Astrocyte of the spinal cord (primary cell): ENCODE data around the gene DOCK9.

Experiments
- DNase-seq: peaks from one replicate; pipeline ENCODE4 v3.0.0; 2011; ENCODE audit warnings: low read depth, low spot score
- H3K4me3 ChIP-seq: 2 replicates; pipeline ENCODE4 v1.5.1; 2011; ENCODE audit warnings: low read depth, mild to moderate bottlenecking, low read length, moderate library complexity
- in situ Hi-C: cut with HindIII; loops from 2 replicates; pipeline ENCODE4 v1.10.0; 2017; ENCODE audit warnings: low sequenced_read_pairs
- TF ChIP-seq, protein P1 (sequence below): IDR thresholded peaks from 2 replicates; pipeline ENCODE4 v1.5.1; 2012; ENCODE audit warnings: low read depth, mild to moderate bottlenecking, low read length, inconsistent platforms

Gene DOCK9

DNA sequence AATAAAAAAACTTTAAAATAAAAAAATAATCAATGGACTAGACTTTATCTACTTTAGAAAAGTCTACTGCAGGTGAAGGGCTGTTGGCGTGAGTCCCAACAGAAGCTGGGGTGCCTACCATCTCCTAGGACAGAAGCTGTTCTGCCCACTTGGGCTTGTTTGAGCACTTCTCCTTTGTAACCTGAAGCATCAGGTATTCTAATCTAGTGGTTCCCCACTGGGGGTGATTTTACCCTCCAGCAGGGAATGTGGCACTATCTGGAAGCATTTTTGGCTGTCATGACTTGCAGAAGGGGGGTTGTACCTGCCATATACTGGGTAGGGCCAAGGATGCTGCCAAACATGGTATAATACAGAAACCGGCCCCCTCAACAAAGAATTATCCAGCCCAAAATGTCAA, 16.2 kb upstream of the DOCK9 start:
- in situ Hi-C loops = no loop called here
- DNase-seq = no peak
- TF ChIP-seq, protein P1, sequence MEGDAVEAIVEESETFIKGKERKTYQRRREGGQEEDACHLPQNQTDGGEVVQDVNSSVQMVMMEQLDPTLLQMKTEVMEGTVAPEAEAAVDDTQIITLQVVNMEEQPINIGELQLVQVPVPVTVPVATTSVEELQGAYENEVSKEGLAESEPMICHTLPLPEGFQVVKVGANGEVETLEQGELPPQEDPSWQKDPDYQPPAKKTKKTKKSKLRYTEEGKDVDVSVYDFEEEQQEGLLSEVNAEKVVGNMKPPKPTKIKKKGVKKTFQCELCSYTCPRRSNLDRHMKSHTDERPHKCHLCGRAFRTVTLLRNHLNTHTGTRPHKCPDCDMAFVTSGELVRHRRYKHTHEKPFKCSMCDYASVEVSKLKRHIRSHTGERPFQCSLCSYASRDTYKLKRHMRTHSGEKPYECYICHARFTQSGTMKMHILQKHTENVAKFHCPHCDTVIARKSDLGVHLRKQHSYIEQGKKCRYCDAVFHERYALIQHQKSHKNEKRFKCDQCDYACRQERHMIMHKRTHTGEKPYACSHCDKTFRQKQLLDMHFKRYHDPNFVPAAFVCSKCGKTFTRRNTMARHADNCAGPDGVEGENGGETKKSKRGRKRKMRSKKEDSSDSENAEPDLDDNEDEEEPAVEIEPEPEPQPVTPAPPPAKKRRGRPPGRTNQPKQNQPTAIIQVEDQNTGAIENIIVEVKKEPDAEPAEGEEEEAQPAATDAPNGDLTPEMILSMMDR = no peak
- H3K4me3 ChIP-seq = no peak overlapping the region

DNA sequence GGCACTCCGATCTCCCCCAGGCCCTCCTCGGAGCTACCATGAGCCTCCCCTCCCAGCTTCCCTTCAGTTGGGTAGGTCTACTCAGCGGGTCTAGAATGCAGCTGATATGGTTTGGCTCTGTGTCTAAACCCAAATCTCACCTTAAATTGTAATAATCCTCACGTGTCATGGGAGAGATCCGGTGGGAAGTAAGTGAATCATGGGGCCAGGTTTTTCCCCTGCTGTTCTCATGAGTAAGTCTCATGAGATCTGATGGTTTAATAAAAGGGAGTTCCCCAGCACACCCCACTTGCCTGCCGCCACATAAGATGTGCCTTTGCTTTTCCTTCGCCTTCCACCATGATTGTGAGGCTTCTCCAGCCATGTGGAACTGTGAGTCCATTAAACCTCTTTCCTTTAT, 14.5 kb upstream of the DOCK9 start:
- TF ChIP-seq, protein P1 = no peak
- in situ Hi-C loops = no loop called here
- no peak overlapping the region for H3K4me3 ChIP-seq
- DNase-seq = no peak

DNA sequence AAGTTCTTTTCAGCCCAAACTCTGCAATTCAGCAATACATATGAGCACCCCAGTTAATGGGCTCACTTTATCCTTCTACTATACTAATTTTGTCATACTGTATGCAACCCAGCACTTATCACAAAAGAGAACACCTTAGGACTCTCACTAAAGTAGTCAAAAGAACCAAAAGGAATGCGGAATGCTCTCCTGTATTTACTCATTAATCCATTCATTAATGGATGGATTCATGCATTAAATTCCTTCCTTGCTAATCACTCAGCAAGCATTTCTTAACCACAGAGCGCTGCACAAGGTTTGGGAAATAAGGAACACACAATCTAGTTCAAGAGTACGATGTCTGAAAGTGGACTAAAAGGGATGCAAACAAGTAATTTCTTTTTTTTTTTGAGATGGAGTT, 12.8 kb upstream of the DOCK9 start:
- TF ChIP-seq, protein P1 = no peak
- in situ Hi-C loops = no loop called here
- no peak overlapping the region for H3K4me3 ChIP-seq
- no peak for DNase-seq

DNA sequence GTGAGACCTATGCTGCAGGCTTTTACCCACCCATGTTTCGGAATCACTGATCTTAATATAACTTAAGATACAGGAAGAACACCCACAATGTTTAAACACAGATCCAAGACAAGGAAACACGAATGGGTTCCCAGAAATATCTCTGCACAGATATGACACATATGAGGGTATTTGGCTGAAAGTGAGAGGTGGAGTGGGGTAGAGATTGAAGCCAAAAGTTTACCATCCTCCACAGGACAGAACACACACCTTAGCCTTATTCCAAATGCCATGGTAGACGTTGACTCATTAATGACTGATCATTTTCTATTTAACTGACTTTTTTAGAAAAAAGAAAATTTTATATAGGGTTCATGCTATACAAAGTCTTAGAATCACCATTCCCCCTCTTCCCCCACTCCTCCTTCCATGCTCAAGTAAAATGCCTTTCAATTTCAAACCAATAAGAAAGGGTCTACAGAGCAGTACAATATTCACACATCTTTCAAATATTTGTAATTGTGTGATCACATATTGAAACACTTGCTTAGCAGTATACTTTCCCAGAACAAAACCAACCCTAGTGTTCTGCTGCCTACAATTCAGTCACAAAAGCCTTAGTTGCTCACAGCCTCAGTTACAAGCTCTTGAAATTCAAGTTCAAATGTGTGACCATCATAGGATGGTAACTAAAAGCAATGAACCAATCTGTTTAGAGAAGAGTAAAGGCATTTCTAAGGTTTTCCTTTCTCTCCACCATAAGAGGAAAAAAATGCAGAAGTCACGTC, 11.8 kb upstream of the DOCK9 start:
- no peak overlapping the region for H3K4me3 ChIP-seq
- in situ Hi-C loops = no loop called here
- TF ChIP-seq, protein P1 = no peak
- no peak for DNase-seq

DNA sequence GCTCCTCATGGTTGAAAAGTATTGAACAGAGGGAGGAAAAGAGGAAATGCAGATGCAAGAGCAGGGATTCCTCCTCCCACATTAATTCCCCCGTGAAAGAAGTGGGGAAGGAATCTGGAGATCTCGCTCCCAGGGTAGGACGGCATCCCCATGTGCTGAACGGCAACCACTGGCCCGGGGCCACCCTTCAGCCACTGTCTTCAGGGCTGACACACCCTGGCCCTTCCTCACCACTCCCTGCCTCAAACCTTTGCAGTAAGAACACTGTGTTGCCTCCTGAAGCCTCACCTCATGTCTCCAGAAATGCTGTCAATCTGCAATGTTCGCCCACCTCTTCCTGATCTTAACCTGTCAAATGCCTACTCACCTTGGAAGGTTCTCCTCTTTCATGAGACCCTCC, 10.9 kb upstream of the DOCK9 start:
- TF ChIP-seq, protein P1 = no peak
- DNase-seq = no peak
- no peak overlapping the region for H3K4me3 ChIP-seq
- in situ Hi-C loops = no loop called here

DNA sequence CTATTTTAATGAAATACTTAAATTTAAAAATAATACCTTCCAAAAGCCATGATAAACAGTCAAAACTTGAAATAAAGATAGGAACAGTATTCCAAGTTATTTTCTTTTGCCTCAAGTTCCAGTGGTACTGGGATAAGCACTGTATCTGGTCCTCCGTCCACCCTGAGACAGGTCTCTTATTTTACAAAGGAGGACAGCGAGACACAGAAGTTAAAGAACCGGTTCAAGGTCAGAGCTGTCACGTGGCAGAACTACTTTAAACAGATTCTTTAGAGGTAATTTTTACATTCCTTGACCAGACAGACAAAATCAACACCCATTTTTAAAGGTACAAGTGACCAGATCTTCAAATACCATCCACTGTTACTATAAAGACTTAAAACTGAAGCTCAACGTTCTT, 10.4 kb upstream of the DOCK9 start:
- TF ChIP-seq, protein P1 = no peak
- H3K4me3 ChIP-seq = no peak overlapping the region
- DNase-seq = no peak
- in situ Hi-C loops = no loop called here

DNA sequence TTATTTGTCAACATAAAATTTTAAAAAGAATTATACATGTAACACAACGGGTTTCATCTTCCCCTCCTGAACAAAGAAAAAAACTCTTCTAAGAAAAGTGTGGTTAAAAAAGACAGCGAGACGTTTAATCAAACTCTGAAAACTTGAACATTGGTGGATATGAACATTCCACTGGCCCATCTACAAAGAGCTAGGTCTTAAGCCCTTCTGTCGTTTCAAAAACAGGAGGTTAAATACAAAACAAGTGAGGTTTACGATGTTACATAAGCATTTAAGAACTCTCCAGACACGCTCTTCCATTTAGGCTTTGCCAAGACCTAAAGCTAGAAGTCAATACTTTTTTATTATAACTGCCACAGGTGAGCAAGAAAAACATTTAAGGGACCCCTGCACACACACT, 9.4 kb upstream of the DOCK9 start:
- H3K4me3 ChIP-seq = no peak overlapping the region
- in situ Hi-C loops = no loop called here
- TF ChIP-seq, protein P1 = no peak
- DNase-seq = no peak
